Colonic mucosa (tissue), 4 donors: ENCODE data around the gene MCM9. TPM values are rescaled to one million over a fixed set of nuclear protein-coding genes. Genes with fewer than 3 reads are reported as not detected.

Source experiments
- DNase-seq: peaks from one replicate; pipeline ENCODE4 v3.0.0-alpha.2; 2020
- H3K27ac ChIP-seq: fragments of 200-600 bp; one replicate; pipeline ENCODE4 v1.8.0; 2021
- H3K27me3 ChIP-seq: fragments of 200-600 bp; one replicate; pipeline ENCODE4 v1.8.0; 2021
- H3K36me3 ChIP-seq: fragments of 200-600 bp; one replicate; pipeline ENCODE4 v1.8.0; 2021
- H3K4me1 ChIP-seq: fragments of 200-600 bp; one replicate; pipeline ENCODE4 v1.8.0; 2021; ENCODE audit warnings: mild to moderate bottlenecking
- H3K4me3 ChIP-seq: fragments of 200-600 bp; one replicate; pipeline ENCODE4 v1.8.0; 2021
- H3K9ac ChIP-seq, 2 donors: one replicate each; pipeline ENCODE4 v1.7.0; 2013; ENCODE audit warnings: control low read depth in 2 of 2, low read depth in 2 of 2, low read length in 2 of 2
- H3K9me3 ChIP-seq: fragments of 200-600 bp; one replicate; pipeline ENCODE4 v1.8.0; 2021
- intact Hi-C: fragments of 100-400 bp; cut with DNase I; formaldehyde crosslinking; loops from one replicate; pipeline ENCODE4 v1.14.1; 2022
- total RNA-seq, 2 donors: library from RNA; stranded (reverse); fragmentation: NEBNext Ultra II Directional in 1 of 2; extraction: Animal tissue kit (Norgen Biotek cat#: 25700) in 1 of 2; gene quantifications; one replicate each; pipeline ENCODE4 v1.2.1, GENCODE V29; 2021
- TF ChIP-seq, protein P1 (sequence below): fragments of 200-600 bp; IDR thresholded peaks from one replicate; pipeline ENCODE4 v1.8.0; 2022; ENCODE audit warnings: antibody characterized with exemption, mild to moderate bottlenecking
- donor health status: healthy.
- donor health status: DM: no; HTN: no; CAD: no.
- donor health status: DM: no; HTN: no; CAD: no.

The MCM9 gene
- total RNA-seq, 2 donors from 2014 or later = 14.3 to 18.5 TPM

DNA sequence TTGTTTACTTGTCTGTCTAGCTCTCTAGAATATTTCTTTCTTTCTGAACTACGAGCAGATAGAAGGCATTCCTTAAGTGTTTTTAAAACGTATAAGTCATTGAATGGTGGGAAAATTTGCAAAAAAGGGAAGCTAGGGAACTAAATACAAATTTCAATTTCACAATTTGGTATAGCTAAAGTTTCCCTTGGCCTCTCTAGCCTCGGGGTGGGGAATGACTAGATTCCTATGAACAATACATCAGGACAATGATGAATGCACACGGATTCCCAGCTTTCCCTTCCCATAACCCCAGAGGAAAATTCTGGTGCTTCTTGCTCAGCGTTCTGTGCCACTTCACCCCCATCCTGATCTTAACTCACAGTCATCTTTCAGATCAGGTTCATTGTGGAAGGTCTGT, 154.3 kb downstream of the MCM9 start:
- no peak for DNase-seq
- Histone ChIP-seq H3K9me3 (no peaks in the 10 kb centered on the region), H3K9ac (no peak overlapping the region), H3K4me1 (no peaks in the 10 kb centered on the region), H3K4me3 (no peak overlapping the region), H3K27me3 (no peaks in the 10 kb centered on the region), H3K36me3 (no peaks in the 10 kb centered on the region), H3K27ac (no peak overlapping the region)
- TF ChIP-seq, protein P1, sequence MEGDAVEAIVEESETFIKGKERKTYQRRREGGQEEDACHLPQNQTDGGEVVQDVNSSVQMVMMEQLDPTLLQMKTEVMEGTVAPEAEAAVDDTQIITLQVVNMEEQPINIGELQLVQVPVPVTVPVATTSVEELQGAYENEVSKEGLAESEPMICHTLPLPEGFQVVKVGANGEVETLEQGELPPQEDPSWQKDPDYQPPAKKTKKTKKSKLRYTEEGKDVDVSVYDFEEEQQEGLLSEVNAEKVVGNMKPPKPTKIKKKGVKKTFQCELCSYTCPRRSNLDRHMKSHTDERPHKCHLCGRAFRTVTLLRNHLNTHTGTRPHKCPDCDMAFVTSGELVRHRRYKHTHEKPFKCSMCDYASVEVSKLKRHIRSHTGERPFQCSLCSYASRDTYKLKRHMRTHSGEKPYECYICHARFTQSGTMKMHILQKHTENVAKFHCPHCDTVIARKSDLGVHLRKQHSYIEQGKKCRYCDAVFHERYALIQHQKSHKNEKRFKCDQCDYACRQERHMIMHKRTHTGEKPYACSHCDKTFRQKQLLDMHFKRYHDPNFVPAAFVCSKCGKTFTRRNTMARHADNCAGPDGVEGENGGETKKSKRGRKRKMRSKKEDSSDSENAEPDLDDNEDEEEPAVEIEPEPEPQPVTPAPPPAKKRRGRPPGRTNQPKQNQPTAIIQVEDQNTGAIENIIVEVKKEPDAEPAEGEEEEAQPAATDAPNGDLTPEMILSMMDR = no peak
- intact Hi-C loops = no loop called here

DNA sequence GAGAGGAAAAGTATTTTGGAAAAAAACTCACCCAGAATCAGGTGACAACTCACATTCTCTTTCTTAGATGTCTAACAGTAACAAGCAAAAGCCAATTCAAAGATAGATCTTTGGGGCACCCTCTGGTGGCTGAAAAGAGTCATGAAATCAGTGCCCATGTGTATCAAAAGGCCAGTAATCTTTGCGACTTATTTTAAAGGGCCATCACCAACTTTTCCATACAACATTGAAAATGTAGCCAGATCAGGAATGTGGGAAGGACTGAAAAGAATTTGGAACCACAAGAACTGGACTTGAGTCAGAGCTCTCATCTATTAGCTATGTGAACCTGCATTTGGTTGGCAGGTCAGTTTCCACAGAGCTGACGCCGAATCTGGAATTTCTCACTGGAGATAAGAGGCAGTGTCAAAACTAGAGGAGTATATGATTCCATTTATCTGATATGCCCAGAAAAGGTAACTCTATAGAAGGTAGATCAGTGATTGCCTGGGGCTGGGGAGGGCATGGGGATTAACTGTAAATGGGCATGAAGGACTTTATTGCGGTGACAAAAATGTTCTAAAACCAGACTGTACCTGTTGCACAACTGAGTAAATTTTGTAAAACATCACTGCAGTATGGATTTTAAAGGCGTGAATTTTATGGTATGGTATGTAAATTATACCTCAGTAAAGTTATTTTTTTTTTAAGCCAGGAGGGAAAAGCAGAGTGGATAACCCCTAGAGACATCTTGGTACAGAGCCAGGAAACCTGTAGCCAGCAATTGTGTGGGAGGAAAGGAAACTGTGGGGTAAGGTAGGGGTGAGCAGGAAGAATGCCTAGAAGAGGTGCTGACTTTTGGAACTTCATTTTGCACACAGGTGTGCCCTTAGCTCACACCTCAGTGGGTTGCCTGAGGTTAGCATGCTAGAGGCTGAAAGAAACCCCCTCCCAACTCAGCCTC, 158.1 kb downstream of the MCM9 start:
- no peak overlapping the region for H3K27ac ChIP-seq
- H3K9ac ChIP-seq = no peak overlapping the region
- no peak overlapping the region for H3K4me3 ChIP-seq
- no peaks in the 10 kb centered on the region for H3K4me1 ChIP-seq
- H3K36me3 ChIP-seq = no peaks in the 10 kb centered on the region
- DNase-seq = peak; percentile 65
- TF ChIP-seq, protein P1 = peak; percentile 52
- no peaks in the 10 kb centered on the region for H3K27me3 ChIP-seq
- intact Hi-C loops = no loop called here
- H3K9me3 ChIP-seq = no peaks in the 10 kb centered on the region

DNA sequence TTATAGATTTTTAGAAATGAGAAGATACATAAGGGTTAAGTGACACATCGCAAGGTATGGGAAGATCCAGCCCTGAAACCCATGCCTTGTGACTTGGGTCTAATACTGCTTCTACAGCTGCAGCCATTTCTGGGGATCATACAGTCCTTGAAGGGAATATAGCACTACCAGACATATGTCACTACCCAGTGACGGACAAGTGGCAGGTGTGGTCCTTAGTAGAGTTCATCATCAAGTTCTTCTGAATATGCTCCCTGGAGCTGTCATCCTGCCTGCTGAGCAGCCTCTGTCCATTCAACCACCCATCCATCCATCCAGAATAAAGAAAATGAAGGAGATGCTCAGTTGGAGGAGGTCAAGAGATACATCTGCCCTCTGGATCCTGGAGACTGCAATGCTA, 159.6 kb downstream of the MCM9 start:
- intact Hi-C loops = no loop called here

DNA sequence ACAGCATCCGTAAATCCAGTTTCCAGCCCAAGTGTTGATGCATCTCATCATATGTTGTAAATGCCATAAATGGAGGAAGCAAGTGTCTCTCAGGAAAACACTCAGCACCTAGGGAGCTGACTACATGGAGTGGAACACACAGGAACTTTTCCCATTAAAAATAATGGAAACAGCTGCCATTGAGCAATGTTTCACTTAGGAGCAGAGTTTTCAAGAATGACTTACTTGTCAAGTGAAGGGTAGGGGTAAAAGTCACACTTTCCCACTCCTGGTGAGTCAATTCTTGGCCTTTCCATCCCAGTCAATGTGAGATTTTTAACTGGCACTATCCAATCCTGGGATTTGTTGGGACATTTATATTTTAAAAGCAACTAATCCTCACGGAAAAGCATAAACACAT, 160.4 kb downstream of the MCM9 start:
- Histone ChIP-seq H3K4me3 (no peak overlapping the region), H3K9me3 (no peaks in the 10 kb centered on the region), H3K36me3 (no peaks in the 10 kb centered on the region), H3K9ac (no peak overlapping the region), H3K27me3 (no peaks in the 10 kb centered on the region), H3K4me1 (no peaks in the 10 kb centered on the region), H3K27ac (no peak overlapping the region)
- TF ChIP-seq, protein P1 = no peak
- intact Hi-C loops = no loop called here
- DNase-seq = no peak

More for the DNA sequence above, 159.6 kb downstream of the MCM9 start:
- Histone ChIP-seq H3K9ac (no peak overlapping the region), H3K36me3 (no peaks in the 10 kb centered on the region), H3K4me1 (no peaks in the 10 kb centered on the region), H3K27me3 (no peaks in the 10 kb centered on the region), H3K27ac (no peak overlapping the region), H3K9me3 (no peaks in the 10 kb centered on the region), H3K4me3 (no peak overlapping the region)
- TF ChIP-seq, protein P1 = no peak
- DNase-seq = no peak

DNA sequence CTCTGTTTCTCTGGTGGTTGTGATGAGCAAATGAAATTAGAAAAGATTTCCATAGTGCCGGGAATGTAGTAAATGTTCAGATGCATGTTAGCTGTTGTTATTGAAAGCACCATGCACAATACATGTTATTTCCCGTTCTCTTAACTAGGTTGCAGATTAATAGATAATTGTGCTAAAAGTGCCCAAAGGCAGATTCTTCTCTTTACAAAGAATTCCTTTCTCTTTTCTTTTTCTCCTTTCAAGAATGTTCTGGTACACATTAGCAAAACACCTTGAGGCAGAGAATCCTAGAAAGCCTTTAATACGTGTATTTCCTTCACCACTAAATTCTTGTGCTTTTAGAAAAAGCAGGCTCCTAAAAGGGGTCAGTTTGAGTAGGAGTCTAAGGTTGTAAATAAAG, 162.1 kb downstream of the MCM9 start:
- Histone ChIP-seq H3K4me1 (no peaks in the 10 kb centered on the region), H3K27me3 (no peaks in the 10 kb centered on the region), H3K4me3 (no peak overlapping the region), H3K9me3 (no peaks in the 10 kb centered on the region), H3K27ac (no peak overlapping the region), H3K36me3 (no peaks in the 10 kb centered on the region), H3K9ac (no peak overlapping the region)
- TF ChIP-seq, protein P1 = no peak
- intact Hi-C loops = no loop called here
- no peak for DNase-seq
